ENCODE measurements around the gene ZDHHC19. TPM values are rescaled to one million over a fixed set of nuclear protein-coding genes. Genes with fewer than 3 reads are reported as not detected.
"Not testable (repeated sequence)": the region's sequence is repeated elsewhere in the genome, so short reads cannot be mapped to it uniquely, and the experiment has no call there.

Gene ZDHHC19
- polyA plus RNA-seq, 1 donor (not counting 4 experiments of a cell fraction or from before 2014, with no cell fraction given), result not detected

GRCh38 chr3:196251918-196252317 lies 40.7 kb upstream of the ZDHHC19 start:
- H3K4me2 ChIP-seq (ENCODE audit: control insufficient read depth, extremely low read depth, insufficient read depth, low read depth, low read length), result no peak overlapping the region
- no peak overlapping the region for H2AFZ ChIP-seq (ENCODE audit: control insufficient read depth, low read length)
- H3K79me2 ChIP-seq (ENCODE audit: control insufficient read depth, insufficient read depth, low read length), result peaks cover 20% of the 10 kb centered on the region
- peaks cover 16 to 24% of the 10 kb centered on the region in 2 experiments for H3K36me3 ChIP-seq (ENCODE audit: control insufficient read depth in 2 of 2, extremely low read depth in 1 of 2, insufficient read depth in 2 of 2, low read length in 2 of 2)
- H4K20me1 ChIP-seq (ENCODE audit: control insufficient read depth, extremely low read depth, insufficient read depth, low read length), result no peaks in the 10 kb centered on the region
- H3K9me3 ChIP-seq (ENCODE audit: control insufficient read depth, low read depth, low read length), result no peaks in the 10 kb centered on the region
- no peak overlapping the region for H3K4me3 ChIP-seq (ENCODE audit: control insufficient read depth in 2 of 3, extremely low read depth in 1 of 3, insufficient read depth in 2 of 3, low read depth in 1 of 3, low read length in 3 of 3)
- no peaks in the 10 kb centered on the region for H3K27me3 ChIP-seq (ENCODE audit: control insufficient read depth, extremely low read depth, insufficient read depth, low read length)
- H3K9me1 ChIP-seq (ENCODE audit: control insufficient read depth, extremely low read depth, insufficient read depth, low read length), result no peaks in the 10 kb centered on the region
- TF ChIP-seq EZH2 (IDR thresholded peaks at IDR 0.05; ENCODE audit: low read length), result no peak
- TF ChIP-seq, protein P1, sequence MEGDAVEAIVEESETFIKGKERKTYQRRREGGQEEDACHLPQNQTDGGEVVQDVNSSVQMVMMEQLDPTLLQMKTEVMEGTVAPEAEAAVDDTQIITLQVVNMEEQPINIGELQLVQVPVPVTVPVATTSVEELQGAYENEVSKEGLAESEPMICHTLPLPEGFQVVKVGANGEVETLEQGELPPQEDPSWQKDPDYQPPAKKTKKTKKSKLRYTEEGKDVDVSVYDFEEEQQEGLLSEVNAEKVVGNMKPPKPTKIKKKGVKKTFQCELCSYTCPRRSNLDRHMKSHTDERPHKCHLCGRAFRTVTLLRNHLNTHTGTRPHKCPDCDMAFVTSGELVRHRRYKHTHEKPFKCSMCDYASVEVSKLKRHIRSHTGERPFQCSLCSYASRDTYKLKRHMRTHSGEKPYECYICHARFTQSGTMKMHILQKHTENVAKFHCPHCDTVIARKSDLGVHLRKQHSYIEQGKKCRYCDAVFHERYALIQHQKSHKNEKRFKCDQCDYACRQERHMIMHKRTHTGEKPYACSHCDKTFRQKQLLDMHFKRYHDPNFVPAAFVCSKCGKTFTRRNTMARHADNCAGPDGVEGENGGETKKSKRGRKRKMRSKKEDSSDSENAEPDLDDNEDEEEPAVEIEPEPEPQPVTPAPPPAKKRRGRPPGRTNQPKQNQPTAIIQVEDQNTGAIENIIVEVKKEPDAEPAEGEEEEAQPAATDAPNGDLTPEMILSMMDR (optimal IDR thresholded peaks at IDR 0.05 in 1 of 3, IDR thresholded peaks at IDR 0.05 in 1 of 3, conservative IDR thresholded peaks at IDR 0.05 in 1 of 3; ENCODE audit: extremely low read depth in 1 of 3, insufficient read depth in 2 of 3, low read length in 3 of 3), result no peak
- no peak for FAIRE-seq
- no peak overlapping the region for H3K27ac ChIP-seq (ENCODE audit: control insufficient read depth, insufficient read depth, low read length)
- dilution Hi-C loops (cut with MboI; ENCODE audit: extremely low pct_ligation_motif_present, low sequenced_read_pairs), result loop anchor here (25.0 kb wide), 1 partner anchor 260 kb away; the partner anchor contains the start of genes RNF168 and SMCO1
- no peak overlapping the region for H3K9ac ChIP-seq (ENCODE audit: control insufficient read depth, extremely low read depth, insufficient read depth, low read length)
- no peaks in the 10 kb centered on the region for H3K4me1 ChIP-seq (ENCODE audit: control insufficient read depth, extremely low read depth, insufficient read depth, low read length)
- no peak for DNase-seq (ENCODE audit: low read depth, low spot score)

- no peak overlapping the region for H3K27ac ChIP-seq (ENCODE audit: control insufficient read depth, insufficient read depth, low read length)
- FAIRE-seq, result no peak
- no peak overlapping the region for H3K4me2 ChIP-seq (ENCODE audit: control insufficient read depth, extremely low read depth, insufficient read depth, low read depth, low read length)
- H3K4me1 ChIP-seq (ENCODE audit: control insufficient read depth, extremely low read depth, insufficient read depth, low read length), result no peaks in the 10 kb centered on the region
- TF ChIP-seq, protein P1 (optimal IDR thresholded peaks at IDR 0.05 in 1 of 3, IDR thresholded peaks at IDR 0.05 in 1 of 3, conservative IDR thresholded peaks at IDR 0.05 in 1 of 3; ENCODE audit: extremely low read depth in 1 of 3, insufficient read depth in 2 of 3, low read length in 3 of 3), result no peak
- no peak for TF ChIP-seq EZH2 (IDR thresholded peaks at IDR 0.05; ENCODE audit: low read length)
- no peak overlapping the region for H3K9ac ChIP-seq (ENCODE audit: control insufficient read depth, extremely low read depth, insufficient read depth, low read length)
- H3K27me3 ChIP-seq (ENCODE audit: control insufficient read depth, extremely low read depth, insufficient read depth, low read length), result no peaks in the 10 kb centered on the region
- dilution Hi-C loops (cut with MboI; ENCODE audit: extremely low pct_ligation_motif_present, low sequenced_read_pairs), result no loop called here
- peaks cover 24 to 28% of the 10 kb centered on the region in 2 experiments for H3K36me3 ChIP-seq (ENCODE audit: control insufficient read depth in 2 of 2, extremely low read depth in 1 of 2, insufficient read depth in 2 of 2, low read length in 2 of 2)
- H3K9me3 ChIP-seq (ENCODE audit: control insufficient read depth, low read depth, low read length), result no peaks in the 10 kb centered on the region
- H3K79me2 ChIP-seq (ENCODE audit: control insufficient read depth, insufficient read depth, low read length), result peaks cover 13% of the 10 kb centered on the region
- H3K9me1 ChIP-seq (ENCODE audit: control insufficient read depth, extremely low read depth, insufficient read depth, low read length), result no peaks in the 10 kb centered on the region
- no peak overlapping the region for H2AFZ ChIP-seq (ENCODE audit: control insufficient read depth, low read length)
- H4K20me1 ChIP-seq (ENCODE audit: control insufficient read depth, extremely low read depth, insufficient read depth, low read length), result no peaks in the 10 kb centered on the region
- no peak overlapping the region for H3K4me3 ChIP-seq (ENCODE audit: control insufficient read depth in 2 of 3, extremely low read depth in 1 of 3, insufficient read depth in 2 of 3, low read depth in 1 of 3, low read length in 3 of 3)
- peak; percentile 83 for DNase-seq (ENCODE audit: low read depth, low spot score)
Observed at GRCh38 chr3:196246612-196247308, 35.6 kb upstream of the ZDHHC19 start.

DNA sequence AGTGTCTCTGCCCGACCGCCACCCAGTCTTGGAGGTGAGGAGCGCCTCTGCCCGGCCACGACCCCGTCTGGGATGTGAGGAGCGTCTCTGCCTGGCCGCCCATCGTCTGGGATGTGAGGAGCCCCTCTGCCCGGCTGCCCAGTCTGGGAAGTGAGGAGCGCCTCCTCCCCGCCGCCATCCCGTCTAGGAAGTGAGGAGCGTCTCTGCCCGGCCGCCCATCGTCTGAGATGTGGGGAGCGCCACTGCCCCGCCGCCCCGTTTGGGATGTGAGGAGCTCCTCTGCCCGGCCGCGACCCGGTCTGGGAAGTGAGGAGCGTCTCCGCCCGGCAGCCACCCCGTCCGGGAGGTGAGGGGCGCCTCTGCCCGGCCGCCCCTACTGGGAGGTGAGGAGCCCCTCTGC lies 33.0 kb upstream of the ZDHHC19 start:
- H3K4me1 ChIP-seq (ENCODE audit: control insufficient read depth, extremely low read depth, insufficient read depth, low read length); DNase-seq (ENCODE audit: low read depth, low spot score); H3K27ac ChIP-seq (ENCODE audit: control insufficient read depth, insufficient read depth, low read length); H3K9me3 ChIP-seq (ENCODE audit: control insufficient read depth, low read depth, low read length); H3K9me1 ChIP-seq (ENCODE audit: control insufficient read depth, extremely low read depth, insufficient read depth, low read length); dilution Hi-C loops (cut with MboI; ENCODE audit: extremely low pct_ligation_motif_present, low sequenced_read_pairs); H3K27me3 ChIP-seq (ENCODE audit: control insufficient read depth, extremely low read depth, insufficient read depth, low read length); H3K4me2 ChIP-seq (ENCODE audit: control insufficient read depth, extremely low read depth, insufficient read depth, low read depth, low read length); H4K20me1 ChIP-seq (ENCODE audit: control insufficient read depth, extremely low read depth, insufficient read depth, low read length); H3K79me2 ChIP-seq (ENCODE audit: control insufficient read depth, insufficient read depth, low read length); H2AFZ ChIP-seq (ENCODE audit: control insufficient read depth, low read length); FAIRE-seq; H3K4me3 ChIP-seq (ENCODE audit: control insufficient read depth in 2 of 3, extremely low read depth in 1 of 3, insufficient read depth in 2 of 3, low read depth in 1 of 3, low read length in 3 of 3); H3K9ac ChIP-seq (ENCODE audit: control insufficient read depth, extremely low read depth, insufficient read depth, low read length): not testable (repeated sequence)
- peaks cover 32 to 39% of the 10 kb centered on the region in 2 experiments for H3K36me3 ChIP-seq (ENCODE audit: control insufficient read depth in 2 of 2, extremely low read depth in 1 of 2, insufficient read depth in 2 of 2, low read length in 2 of 2)

Measured in keratinocyte (primary cell).